ENCODE data around the gene REXO1.

Gene REXO1

DNA sequence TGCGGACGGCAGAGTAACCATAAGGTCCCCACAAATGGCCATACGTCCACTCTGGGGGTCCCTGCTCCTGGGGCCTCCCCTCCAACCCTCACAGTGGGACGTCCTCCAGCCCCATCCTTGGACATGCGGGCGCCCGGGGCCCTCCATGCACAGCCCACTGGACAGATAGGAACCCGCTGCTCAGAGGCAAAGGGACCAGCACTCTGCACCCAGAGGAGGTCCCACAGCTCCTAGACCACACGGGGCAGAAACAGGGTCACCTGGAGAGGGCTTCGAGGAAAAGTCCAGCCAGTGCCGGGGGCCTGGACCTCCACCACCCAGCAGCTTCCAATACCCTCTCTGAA is 11.1 kb downstream of the REXO1 start:
- no peak for DNase-seq
- in situ Hi-C loops (cut with MboI; ENCODE audit: low pct_unique_long_range_greater_than_20kb, low sequenced_read_pairs), result no loop called here

DNA sequence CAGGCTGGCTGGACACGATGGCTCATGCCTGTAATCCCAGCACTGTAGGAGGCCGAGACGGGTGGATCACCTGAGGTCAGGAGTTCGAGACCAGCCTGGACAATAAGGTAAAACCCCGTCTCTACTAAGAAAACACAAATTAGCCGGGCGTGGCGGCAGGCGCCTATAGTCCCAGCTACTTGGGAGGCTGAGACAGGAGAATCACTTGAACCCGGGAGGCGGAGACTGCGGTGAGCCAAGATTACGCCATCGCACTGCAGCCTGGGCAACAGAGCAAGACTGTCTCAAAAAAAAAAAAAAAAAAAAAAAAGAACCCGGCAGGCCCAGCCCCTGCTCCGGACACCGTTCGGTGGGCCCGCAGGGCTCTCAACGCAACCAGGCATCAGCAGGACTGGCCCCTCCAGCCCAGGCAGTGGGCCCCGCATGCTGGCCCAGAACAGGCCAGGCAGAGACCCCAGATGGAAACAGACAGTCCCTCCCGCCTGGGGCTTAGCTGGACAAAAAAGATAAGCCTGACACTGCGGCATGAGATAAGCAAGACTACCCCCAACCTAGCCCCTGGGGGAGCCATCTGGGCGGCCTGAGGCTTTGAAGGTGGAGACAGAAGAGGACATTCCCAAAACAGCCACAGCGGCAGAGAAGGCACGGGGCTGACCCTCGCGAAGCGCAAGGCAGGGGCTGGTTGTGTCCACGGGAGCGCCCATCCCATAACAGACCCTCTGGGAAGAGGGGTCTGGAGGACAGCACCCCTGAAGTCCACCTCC is 11.6 kb downstream of the REXO1 start:
- in situ Hi-C loops (cut with MboI; ENCODE audit: low pct_unique_long_range_greater_than_20kb, low sequenced_read_pairs), result no loop called here
- DNase-seq, result no peak

DNA sequence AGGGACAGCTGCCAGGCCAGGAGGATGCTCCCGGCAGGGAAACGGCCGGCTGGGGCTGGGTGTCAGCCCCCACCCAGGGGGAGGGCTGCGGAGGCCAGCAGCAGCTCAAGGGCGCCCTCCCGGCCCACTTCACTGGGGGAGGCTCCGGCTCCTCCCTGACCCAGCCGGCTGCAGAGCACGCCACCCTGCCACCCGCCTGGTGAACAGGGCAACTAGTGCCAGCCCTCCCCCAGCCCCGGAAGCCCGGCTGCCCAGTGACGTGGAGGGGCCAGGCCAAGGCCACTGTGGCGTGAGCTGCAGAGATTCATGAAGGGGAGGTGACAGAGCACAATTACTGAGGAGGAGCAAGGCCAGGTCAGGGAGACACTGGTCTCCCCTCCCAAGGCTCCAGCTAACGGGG is 14.7 kb downstream of the REXO1 start:
- in situ Hi-C loops (cut with MboI; ENCODE audit: low pct_unique_long_range_greater_than_20kb, low sequenced_read_pairs), result no loop called here
- DNase-seq, result no peak

DNA sequence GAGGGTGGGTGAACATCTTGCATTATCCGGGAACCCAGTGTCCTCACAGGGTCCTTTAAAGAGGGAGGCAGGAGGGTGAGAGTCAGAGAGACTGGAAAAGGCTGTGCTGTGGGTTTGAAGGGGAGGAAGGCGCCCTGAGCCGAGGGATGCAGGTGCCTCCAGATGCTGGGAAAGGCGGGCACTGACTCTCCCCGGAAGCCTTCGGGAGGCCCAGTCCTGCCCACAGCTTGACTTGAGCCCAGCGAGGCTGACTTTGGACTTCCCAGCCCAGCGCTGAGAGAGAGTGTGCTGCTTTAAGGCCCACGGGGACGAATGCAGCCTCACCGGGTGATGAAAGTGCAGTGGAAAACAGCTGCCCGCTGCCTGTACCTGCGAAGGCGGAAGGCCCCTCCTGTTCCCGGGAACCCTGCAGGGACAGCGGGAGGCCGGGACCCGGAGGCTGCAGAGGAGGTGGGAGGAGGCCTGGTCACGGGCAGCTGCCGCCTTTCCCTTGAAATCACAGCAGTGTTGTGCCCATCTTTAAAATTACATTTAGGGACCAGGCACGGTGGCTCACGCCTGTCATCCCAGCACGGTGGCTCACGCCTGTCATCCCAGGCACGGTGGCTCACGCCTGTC is 16.1 kb downstream of the REXO1 start:
- in situ Hi-C loops (cut with MboI; ENCODE audit: low pct_unique_long_range_greater_than_20kb, low sequenced_read_pairs), result no loop called here
- no peak for DNase-seq

DNA sequence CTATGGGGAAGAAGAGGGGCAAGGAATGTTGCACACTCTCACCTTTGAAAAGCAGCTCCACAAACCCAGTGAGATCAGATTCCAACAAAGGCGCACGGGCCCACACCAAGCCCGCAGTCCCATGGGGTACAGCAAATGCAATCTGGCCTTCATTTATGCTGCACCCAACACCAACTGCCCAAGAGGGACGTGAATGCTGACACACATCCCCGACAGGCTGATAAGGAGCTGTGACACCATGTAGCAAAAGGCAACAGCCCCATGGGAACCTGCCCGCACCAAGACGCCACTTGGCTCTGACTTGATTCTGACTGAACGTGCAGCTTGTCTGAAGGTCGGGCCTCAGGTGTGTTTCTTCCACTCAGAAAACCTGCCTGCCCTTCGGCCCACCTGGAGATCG is 17.3 kb downstream of the REXO1 start:
- DNase-seq, result no peak
- in situ Hi-C loops (cut with MboI; ENCODE audit: low pct_unique_long_range_greater_than_20kb, low sequenced_read_pairs), result no loop called here

DNA sequence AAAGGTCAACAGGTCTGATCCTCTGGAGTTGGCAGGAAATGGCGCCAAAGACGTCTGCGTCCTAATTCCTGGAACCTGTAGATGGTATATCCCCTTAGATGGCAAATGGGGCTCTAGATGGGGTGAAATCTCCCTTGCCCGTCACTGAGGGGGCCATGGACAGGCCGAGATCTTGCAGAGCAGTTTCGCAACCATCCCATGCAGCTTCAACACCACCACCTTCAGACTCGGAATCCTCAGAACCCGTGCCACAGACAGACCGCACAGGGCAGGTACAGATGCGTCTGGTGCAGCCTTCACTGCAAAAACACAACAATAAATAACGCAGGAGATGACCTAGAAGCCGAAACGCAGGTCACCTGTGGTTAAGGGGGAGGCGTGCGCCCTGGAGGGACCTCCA is 17.7 kb downstream of the REXO1 start:
- in situ Hi-C loops (cut with MboI; ENCODE audit: low pct_unique_long_range_greater_than_20kb, low sequenced_read_pairs), result no loop called here

DNA sequence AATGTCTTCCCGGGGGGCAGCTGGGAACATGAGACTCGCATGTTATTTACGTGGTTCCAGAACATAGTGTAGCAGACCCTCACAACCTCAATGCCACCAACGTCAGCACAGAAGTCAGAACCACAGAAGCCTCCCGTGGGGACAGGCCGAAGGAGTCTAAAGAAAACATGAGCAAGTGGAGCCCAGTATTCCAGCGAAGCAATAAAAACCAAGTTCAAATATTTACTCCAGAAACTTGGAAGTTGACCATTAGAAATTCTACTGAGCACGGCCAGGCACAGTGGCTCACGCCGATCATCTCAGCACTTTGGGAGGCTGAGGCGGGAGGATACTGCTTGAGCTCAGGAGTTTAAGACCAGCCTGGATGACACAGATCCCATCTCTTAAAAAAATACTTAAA is 18.3 kb downstream of the REXO1 start:
- in situ Hi-C loops (cut with MboI; ENCODE audit: low pct_unique_long_range_greater_than_20kb, low sequenced_read_pairs), result no loop called here
- no peak for DNase-seq

More for the DNA sequence above, 17.7 kb downstream of the REXO1 start:
- no peak for DNase-seq

DNA sequence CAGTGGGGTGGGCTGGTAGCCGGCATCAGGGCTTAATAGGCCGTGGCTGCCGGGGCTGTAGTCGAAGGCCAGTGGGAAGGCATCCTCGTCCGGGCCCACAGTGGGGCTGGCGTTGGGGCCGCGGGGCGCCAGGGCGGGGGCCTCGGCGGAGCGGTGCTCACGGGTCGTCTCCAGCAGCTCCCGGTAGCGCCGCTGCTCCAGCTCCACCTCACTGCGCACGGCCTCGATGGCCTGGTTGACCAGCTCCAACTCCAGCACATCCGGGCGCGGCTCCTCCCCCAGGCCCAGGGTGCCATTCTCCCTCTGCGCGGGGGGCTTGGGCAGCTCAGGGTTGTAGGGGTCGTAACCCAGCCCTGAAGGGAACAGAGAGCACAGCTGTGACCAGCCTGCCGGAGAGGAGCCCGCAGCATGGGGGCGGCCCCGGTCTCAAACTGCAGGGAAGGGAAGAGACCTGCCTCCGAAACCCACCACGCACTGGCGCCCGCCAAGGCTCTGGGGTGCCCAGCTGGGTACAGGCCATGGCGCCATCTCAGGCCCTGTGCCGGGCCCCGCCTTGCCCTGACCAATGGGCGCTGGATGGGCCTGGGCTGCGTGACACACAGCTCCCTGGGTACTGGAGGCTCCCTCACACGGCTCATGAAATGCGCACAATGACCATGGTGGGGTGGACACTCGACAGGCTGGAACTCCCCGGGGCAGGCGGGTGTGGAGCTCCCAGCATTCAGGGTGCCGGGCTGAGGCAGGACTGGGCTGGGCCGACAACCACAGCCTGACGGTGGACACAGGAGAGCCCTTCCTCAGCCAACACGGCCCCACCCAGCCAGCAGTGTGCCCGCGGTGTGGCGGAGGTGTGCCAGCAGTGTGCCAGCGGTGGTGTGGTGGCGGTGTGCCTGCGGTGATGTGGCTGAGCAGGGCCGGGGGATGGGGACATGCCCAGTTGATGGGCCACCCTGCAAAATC is 19.7 kb downstream of the REXO1 start:
- in situ Hi-C loops (cut with MboI; ENCODE audit: low pct_unique_long_range_greater_than_20kb, low sequenced_read_pairs), result no loop called here
- no peak for DNase-seq

DNA sequence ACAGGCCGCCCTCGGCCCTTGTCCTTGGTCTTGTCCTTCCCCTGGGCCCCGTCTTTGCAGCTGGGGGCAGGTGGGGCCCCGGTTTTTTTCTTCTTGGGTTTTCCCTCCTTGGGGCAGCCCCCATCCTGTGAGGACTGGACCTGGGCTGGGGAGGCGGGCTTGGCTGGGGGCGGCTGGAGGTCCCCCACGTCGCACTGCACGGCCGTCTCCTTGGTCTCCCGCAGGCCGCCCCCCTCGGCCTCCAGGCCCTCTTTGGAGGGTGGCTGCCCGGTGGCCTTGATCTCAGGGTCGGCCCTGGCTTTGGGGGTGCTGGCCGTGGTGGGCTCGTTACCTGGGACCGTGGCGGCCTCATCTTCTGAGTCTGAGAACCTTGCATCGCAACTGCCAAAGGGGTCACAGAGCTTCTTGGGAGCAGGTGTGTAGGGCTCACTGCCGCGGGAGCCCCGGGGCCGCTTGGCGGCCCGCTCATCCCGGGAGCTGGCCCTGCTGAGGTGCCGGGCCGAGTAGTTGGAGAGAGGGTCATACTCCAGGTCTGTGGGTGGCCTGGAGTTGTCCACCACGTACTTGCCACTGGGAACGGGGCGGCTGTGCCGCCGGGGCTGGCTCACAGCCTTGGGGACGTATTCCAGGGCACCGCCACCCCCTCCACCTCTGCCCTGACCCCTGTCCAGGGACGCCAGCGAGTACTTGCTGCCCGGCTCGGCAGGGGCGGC is 20.6 kb downstream of the REXO1 start:
- DNase-seq, result no peak
- in situ Hi-C loops (cut with MboI; ENCODE audit: low pct_unique_long_range_greater_than_20kb, low sequenced_read_pairs), result no loop called here

DNA sequence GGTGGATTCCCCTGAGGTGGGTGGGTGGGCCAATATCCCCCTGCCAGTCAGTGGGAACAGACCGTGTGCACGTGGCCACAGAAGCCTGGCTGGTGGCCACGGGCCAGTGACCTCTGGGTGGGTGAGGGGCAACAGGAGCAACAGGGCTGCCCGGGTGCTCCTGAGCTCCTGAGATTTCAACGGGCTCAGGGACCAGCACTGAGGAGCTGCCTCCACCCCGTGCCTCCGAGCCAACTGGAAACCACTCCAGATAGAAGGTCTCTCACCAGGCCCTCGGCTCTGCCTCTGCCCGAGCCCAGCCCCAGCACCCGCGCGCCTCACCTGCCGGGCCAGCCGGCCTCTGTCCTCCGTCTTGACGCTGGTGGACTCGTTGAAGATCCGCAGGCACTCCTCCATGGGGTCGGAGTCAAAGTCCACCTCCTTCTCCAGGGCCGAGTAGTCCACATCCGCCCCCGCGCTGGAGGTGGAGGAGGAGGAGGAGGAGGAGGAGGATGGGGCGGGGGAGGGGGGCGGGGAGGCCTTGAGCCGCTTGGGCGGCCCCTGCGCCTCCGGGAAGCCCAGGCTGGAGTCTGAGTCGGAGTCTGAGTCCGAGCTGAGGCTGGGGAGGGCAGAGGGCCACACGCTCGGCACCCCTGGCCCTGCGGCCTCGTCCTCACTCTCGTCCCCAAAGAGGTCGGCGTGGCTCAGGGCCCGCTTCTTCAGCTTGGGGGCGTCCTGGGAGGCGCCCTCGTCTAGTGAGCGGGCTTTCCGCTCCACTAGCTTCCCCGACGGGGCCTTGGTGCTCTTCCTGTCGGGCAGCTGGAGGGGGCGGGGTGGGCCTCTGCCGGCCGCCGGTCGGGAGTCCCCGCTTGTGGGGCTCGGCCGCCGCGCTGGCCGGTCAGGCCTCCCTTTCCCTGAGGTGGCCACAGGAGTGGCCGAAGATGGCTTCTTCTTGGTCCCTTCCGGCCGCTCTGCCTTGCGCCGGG is 21.4 kb downstream of the REXO1 start:
- in situ Hi-C loops (cut with MboI; ENCODE audit: low pct_unique_long_range_greater_than_20kb, low sequenced_read_pairs), result no loop called here
- DNase-seq, result no peak

DNA sequence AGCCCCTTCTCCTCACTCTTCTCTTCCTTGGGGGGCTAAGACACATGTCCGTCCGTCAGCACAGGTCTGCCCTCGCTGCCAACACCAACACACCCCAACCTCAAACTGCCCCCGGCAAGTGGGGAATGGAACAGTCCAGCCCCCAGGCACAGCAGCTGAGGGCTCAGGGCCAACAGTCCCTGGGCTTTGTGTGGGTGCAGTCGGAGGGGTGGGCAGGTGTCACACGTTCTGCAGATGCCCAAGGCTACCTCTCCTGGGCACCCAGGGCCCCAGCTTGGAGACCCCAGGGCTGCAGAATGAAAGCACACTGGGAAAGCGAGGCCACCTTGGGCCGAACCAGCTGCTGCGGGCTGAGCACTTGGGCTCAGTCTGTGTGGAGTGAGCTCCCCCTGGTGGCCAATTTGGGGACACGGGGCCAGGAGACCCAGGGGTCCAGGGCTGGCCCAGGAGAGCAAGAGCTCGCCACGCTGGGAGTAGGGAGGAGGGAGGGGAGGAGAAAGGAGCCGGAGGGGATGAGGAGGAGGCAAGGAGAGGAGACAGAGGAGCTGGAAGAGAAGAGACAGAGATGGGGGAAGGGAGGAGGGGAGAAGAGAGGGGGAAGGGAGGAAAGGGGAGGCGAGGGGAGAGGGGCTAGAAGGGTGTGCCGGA is 22.2 kb downstream of the REXO1 start:
- in situ Hi-C loops (cut with MboI; ENCODE audit: low pct_unique_long_range_greater_than_20kb, low sequenced_read_pairs), result no loop called here
- DNase-seq, result peak; percentile 70

DNA sequence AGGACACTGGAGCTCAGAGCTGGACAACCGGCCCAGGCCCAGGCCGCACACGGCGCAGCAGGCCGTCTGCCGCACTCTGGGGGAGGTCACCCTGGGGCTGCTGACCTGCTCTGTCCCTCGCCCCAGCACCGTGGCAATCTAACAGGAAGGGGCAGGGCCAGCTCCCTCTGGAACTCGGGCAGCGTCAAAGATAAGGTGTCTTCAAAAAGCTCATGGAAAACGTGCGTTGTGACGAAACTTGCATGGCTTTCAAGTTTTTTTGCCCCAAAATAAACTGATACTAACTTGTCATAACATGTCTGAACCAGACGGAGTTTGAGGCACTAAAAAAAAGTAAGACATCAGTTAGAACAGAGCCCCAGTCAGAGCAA is 24.0 kb downstream of the REXO1 start:
- in situ Hi-C loops (cut with MboI; ENCODE audit: low pct_unique_long_range_greater_than_20kb, low sequenced_read_pairs), result no loop called here
- no peak for DNase-seq

DNA sequence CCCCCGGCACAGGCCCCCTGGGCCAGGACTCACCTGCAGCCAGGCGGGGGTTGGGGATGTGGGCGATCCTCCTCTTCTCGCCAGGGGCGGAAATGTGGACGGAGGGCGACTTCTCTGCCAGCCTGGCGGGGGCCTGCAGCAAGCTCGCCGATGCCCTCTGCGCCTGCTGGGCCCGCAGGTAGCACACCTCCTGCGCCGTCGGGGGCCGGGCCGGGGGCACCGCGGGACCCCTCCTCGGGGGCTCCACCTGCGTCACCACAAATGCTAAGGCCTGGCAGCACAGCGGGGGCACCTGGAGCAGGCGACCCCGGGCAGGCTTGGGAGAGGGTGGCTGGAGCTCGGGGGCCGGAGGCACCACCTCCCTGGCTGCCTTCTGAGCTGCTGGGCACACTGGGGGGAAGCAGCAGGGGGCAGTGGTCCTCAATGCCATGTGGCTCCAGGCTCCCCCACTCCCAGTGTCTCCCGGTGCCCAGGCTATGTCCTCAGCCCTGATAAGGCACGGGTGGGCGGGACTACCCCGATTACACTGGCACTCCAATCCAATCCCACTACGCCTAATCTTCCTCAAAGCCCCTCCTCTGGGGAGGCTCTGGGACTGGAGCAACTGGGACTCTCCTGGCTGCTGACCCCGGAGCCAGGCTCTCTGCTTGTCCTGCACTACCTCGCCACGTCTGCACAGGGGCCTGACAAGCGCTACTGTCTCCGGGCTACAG is 24.6 kb downstream of the REXO1 start:
- no peak for DNase-seq
- in situ Hi-C loops (cut with MboI; ENCODE audit: low pct_unique_long_range_greater_than_20kb, low sequenced_read_pairs), result no loop called here

DNA sequence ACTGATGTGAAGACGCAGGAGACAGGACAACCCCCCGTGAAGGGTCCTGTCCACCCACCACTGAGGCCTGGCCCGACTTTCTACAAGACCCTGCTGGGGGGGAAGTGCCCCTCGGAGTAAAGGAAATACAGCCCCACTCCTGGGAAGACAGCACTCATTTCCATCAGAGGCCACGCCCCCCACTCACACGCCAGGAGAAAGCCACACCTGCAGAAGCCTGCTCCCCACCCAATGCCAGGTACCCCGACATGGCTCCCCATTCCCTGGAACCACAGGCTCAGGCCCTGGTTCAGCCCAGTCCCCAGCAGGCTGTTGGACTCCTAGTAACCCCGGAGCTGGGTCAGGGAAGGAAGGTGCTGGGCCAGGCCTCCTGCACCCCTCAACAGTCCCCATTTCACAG is 25.3 kb downstream of the REXO1 start:
- in situ Hi-C loops (cut with MboI; ENCODE audit: low pct_unique_long_range_greater_than_20kb, low sequenced_read_pairs), result no loop called here
- no peak for DNase-seq

DNA sequence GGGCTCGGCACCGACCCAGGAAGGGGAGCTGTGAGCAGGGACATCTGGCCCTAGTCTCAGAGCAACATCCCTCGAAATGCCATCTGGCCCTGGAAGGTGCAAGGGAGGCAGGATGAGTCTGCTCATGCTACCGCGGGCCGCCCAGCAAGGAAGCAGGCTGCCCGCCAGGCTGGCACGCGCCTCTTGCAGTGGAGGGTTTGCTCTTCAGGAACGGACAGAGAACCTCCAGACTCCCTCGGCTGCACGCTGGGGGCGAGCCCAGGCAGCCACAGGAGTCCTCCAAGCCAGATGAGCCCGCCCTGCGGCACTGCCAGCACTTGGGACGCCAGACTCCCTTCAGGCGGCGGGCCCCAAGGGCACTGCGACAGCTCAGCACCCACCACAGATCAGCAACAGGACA is 26.1 kb downstream of the REXO1 start:
- in situ Hi-C loops (cut with MboI; ENCODE audit: low pct_unique_long_range_greater_than_20kb, low sequenced_read_pairs), result no loop called here
- no peak for DNase-seq

DNA sequence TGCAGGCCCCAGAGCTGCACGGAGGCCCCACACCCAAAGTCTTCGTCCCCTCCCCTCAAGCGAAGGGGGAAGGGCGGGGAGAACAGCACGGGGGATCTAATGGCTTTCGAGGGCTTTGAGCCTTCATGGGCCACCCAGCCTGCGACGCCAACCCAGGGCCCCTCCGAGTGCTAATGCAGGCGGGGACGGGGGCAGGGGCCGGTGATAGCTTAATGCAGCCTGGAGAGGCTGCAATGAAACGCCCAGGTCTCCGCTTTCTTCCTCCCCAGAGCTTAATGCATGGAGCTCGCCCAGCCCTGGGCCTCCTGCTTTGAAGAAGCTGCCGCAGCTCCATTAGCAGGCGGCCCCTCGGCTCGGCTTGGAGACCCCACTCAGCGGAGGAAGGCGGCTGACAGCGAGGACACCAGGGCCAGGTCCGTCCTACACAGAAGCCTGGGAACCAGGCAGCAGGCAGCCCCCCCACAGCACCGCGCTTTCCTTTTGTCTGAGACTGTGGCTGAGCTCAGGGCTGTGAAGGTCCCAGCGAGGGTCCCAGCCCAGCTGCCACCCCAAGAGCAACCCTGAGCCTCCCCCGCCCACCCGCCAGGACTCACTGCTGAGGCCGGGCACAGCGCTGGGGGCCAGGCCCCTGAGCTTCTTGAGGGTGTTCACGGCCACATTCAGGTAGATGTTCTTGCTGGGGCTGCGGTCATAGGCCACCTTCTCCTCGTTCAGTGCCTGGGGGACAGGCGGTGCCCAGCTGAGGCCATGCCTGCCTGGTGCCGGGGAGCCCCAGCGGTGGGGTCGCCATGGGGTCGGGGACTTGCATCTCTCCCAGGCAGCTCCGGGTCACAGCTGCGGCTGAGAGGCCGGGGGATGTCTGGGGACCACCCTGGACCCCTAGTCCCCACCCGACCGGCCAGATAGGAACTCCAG is 28.7 kb downstream of the REXO1 start:
- no peak for DNase-seq
- in situ Hi-C loops (cut with MboI; ENCODE audit: low pct_unique_long_range_greater_than_20kb, low sequenced_read_pairs), result no loop called here

Measured in KBM-7 (cell line).